ENCODE results near the gene RCVRN.
"Not testable (repeated sequence)": the region's sequence is repeated elsewhere in the genome, so short reads cannot be mapped to it uniquely, and the experiment has no call there.

Gene RCVRN

DNA sequence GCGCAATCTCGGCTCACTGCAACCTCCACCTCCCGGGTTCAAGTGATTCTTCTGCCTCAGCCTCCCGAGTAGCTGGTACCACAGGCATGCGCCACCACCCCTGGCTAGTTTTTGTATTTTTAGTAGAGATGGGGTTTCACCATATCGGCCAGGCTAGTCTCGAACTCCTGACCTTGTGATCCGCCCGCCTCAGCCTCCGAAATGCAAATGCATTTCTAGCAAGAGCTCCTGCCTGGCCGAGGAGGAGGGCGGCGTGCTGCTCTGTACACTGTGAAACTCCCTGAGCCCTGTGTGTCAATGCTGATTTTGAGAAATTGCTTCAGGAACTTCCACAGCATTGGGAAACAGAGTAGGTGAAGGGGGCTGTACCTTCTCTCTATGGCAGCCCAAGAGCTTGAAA, 16.1 kb upstream of the RCVRN start:
- not testable (repeated sequence) for DNase-seq

DNA sequence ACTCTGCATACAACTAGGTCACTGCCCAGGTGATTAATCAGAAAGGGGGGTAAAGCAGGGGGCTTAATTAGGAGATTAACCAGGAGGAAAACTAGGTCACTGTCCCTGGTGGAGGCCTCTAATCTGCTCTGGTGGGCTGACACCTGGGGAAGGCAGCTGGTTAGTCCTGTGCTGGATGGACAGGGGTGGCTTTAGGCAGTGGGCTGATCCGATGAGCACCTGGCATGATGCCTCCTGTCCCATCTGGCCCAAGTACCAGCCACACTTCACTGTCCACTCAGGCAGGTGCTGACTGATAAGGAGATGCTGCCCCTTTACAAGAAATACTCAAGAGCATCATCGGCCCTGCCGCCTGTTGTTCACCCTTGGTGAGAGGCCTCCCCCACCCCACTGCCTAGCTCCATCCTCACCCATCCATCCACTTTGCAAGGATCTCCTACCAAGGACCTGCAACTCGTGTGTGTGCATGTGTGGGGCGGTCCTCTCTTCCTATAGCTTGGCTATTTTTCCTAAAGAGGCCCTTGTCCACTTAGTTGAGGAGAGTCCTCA, 13.8 kb upstream of the RCVRN start:
- DNase-seq: no peak

DNA sequence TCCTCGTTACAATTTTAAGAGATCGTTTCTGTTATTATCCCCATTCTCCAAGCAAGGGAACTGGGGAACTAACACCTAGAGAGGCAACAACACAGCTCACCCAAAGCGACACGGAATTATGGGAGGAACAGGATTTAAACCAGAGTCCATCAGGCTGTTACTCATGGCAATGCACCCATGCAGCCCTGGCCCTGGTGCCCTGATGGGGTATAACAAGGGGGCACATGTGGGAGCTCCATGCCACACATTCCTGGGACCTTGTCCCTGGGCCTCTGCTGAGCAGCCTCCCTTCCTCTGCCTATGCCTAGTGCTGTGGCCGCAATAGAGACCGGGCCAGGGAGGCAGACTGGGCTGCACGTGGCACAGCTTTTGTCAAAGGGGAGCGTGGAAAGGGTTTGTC, 13.3 kb upstream of the RCVRN start:
- no peak for DNase-seq

DNA sequence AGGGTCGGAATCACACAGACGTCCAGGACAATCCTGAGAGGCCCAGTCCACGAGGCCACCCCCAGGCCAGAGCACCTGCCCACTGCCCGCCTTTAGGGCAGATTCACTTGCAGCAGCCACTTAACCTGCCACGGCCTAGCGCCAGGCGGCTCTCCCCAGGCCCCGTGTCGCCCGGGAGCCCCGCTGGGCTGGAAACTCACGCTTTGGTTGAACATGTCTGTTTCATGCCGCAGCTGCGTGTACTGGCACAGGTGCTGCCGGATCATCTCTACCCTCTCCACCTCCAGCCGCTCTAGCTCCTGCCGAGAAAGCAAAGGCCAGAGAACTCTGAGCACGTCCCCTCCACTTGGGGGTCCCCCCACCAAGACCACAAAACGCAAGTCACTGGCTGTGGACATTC, 12.7 kb upstream of the RCVRN start:
- no peak for DNase-seq

DNA sequence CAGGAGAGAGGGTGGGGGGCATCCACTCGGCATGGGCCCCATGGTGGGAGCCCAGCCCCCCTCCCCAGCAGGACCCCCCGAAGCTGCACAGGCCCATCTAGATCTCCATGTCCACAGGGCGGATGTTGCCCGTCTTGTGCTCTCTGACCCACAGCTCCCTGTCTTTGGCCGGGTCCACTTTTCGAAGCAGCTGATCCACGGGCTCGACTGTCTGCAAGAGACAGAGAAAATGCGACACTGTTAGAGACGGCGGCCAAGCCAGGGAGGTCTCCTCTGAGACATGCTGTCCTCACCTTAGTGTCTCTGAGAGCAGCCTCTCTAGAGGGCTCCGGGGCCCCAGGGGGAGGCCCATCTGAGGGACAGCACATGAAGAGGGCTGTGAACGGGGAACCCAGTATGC, 12.1 kb upstream of the RCVRN start:
- no peak for DNase-seq

DNA sequence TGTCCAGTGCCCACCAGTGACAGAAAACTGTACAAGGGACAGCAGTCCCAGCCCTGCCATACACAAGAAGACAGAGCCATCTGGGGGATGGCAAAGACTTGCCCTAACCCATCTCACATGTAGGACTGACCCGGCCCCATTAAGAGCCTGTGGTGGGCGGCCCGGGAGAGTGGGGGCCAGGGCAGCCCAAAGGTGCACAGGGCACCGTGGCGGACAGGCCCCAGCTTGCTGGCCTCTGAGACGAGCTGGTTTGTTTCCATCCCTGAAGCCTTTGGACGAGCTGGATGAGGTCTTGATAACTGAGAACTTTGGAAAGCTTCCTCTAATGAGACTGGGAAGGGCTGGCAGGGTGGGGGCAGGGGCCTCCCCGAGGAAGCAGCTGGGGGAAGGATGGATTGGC, 11.0 kb upstream of the RCVRN start:
- no peak for DNase-seq

DNA sequence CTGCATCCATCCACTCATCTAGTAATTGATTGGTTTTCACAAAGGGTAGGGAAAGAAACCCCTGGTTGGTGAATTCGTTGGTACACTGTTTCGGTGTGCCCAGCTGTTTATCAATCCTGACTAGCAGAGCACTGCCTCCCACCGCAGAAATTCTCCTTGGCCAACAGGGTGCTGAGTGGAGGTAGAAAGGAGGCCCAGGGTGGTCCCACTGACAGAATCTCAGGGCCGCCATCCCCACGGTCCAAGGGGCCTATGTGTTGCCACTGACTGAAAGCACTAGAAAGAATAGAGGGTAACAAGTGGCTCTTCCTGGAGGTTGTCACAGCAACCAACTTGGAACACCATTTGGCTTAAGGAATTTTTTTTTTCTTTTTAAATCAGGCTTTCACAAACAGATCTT, 8.4 kb upstream of the RCVRN start:
- DNase-seq: no peak

DNA sequence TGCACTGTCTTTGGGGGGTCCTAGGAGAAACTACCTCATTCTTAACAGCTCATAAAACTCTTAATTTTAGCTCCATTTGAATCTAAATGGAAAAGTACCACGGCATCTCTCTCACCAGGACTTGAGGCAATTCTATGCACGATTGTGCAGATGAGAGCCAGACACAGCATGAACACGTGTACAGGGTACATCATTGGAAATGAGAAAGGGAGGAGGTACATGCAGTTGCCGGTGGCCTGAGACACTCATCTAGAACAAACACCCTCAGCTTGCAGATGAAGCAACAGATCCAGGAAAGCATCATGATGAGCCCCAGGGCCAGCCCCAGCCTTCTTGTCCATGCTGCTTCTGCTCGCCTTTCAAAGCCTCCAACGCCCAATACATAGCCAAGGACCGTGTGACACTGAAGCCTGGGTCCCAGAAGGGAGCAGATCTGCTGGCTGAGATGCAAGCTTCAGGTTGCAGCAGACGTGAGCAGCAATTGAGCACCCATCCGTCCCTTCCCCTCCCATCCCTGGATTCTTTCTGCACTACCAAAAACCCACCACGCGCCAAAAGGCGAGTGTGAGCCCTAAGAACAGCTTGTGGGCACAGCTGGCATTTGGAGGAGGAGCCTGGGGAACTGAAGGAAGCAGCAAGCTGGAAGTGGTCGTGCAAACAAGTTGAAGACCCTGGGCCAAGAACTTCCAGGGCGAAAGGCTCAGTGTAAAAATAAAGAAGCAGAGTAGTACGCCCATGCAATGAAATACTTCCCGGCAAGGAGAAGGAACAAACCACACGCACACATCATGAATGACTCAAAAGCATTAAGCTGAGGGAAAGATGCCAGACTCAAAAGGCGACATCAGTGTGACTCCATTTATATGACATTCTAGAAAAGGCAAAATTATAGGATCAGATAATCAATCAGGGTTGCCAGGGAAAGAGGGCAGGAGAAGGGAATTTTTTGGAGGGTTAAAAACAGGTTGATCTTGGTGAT, 7.3 kb upstream of the RCVRN start:
- no peak for DNase-seq

DNA sequence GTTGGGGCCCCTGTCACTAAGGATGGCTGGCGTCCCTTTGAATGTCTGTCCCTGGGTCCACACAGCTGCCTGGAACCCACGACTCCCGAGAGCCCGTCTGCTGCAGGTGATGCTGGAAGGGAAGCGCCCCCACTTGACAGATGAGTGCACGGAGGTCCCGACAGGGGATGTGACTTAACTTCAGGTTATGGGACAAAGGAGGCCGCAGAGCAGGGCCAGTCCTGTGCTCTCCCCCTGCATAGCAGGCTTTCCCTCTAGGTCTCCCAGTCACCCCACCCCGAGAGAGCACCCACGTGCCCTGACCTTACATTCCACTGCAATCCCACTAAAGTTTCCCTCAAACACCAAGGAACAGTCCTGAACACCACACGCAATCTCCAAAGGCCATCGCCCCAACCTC, 6.0 kb upstream of the RCVRN start:
- no peak for DNase-seq

DNA sequence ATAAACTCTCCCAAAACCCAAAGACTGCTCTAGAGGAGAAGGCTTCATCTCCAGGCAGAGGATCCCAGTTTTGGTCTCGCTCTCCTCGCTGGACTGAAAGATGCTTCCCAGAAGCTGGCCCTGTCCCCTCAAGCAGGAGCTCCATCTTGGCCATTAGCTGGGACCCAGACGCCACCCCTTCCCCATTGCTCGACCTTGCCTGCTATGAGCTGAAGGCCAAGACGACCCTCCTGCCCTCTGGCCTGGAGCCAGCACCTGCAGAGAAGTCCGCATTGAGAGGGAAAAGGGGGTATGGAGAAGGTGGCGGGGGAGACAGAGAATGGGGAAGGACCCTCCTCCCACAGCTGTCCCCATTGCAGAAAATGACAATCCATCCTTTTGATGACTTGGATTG, 3.6 kb upstream of the RCVRN start:
- DNase-seq: no peak

DNA sequence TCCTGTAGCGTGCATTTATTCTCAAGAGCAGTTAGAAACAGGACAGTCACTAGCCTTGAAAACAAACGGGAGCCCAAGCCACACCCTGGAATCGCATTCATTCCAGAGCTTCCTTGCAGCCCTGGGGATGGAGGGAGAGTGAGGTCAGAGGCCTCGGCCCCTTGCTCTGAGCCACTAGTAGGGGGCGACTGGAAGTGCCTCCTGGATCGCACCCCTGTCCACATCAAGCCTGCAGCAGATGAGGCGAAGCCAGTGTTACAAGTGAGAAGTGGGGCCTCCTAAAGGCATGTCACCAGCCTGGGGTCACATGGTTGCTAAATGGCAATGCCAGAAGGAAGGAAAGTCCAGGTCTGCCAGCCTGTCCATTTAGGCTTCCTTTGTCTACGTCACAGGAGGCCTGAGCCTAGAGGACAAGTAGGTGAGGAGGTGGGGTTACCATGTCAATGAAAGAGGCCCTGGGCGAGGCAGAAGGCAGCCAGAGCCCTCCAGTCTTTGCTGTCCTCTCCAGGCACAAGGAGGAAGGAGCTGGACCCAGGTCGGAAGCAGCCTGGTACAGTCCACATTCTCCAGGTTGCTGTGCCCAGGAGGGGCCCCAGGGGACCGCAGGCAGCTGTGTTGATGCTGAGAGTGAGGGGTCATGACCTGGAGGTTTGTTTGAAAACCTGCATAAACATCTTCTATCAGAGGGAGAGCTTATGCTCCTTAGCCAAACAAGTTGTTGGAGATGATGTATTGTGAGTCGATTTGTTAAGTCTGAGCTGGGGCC, 3.0 kb upstream of the RCVRN start:
- DNase-seq: no peak

DNA sequence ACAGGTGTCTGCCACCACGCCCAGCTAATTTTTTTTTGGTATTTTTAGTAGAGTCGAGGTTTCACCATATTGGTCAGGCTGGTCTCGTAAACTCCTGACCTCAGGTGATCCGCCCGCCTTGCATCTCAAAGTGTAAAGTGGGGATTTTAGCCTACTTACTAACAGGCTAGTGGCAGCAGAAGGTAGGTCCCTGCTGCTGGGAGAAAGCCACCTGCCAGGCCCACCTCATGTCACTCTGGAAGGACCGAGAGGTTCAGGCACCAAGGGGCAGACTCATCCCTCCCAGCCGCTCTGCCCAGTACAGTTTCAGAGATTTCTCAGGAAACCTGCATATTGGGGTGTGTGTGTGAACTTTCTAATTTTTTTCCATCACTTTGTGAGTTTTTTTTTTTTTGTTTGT, 2.1 kb upstream of the RCVRN start:
- DNase-seq: no peak

DNA sequence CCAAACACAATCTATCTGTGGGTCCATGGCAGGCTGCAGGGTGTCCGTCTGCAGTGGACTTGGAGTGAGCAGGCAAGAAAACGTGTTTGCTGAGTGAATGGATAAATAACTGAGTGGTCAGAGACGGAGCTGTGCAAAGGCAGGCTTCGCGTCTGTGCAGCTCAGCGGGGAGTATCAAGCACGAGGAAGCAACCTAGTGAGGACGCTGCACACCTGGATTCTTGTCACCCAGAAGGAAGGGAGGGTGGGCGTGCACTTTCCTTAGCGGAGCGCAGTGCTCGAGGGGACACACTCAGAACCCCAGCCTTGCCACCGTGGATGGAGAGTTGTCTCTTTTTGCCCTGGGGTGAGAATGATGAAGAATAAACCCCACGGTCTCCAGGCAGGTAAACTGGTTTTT, 1.5 kb upstream of the RCVRN start:
- no peak for DNase-seq

DNA sequence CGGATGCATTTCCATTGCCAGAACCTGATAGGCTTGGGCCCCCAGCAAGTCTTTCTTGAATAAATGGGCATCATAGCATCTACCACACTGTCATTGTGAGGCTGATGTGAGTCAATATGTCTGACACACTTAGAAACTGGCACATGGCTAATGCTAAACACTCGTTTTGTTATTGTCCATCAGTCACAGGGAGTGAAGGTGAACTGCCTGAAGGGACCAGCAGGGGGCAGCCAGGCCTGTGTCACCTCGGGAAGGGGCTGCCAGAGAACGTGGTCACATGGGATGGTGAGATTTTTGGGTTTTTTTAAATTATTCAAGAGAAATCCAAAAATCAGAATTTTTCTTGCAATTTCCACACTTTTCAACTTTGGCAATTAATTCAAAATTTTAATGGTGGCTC, 831 bp upstream of the RCVRN start:
- DNase-seq: peak; percentile 6

DNA sequence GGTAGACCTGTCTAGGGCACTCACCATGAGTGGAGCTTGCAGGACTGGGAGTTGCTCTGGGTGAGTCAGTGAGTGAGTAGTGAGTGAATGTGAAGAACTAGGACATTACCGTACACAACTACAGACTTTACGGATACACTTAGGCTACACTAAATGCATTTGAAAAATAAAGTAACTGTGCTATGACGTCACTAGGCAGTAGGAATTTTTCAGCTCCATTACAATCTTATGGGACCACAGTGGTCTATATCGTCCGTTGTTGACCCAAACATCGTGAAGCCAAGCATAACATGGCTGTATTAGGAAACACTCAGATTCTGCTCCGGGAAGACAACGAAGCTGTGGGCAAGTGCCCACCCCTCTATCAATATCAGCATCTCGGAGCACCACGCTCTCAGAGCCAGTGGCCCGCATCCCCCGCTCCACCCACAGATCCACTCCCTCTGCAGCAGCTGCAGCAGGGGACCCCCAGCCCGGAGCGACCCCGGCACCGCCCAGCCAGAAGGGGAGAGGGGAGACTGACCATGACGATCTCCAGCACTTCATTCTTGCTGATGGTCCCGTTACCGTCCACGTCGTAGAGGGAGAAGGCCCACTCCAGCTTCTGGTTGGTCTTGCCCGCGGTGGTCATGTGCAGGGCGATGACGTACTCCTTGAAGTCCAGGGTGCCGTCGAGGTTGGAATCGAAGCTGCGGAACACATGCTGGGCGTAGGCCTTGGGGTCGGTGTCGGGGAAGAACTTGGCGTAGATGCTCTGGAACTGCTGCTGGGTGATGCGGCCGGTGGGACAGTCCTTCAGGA, 594 bp downstream of the RCVRN start:
- DNase-seq: no peak

DNA sequence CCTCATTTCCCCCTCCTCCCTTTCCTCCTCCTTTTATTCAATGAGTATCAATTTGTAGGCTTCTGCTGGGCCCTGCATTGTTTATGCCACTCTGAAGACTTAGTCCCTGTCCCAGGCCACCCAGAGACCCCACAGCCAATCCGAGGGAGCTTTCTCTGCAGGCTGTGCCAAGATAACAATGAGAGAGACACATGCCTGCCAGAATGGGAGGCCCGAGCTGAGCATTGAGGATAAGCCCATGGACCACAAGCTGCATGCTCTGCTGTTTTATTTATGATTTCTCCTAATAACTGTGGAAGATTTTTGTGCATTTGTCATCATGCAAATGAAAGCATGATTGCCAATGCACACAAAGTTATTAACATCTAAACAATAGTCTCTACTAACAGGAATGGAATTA, 3.0 kb downstream of the RCVRN start:
- no peak for DNase-seq

DNA sequence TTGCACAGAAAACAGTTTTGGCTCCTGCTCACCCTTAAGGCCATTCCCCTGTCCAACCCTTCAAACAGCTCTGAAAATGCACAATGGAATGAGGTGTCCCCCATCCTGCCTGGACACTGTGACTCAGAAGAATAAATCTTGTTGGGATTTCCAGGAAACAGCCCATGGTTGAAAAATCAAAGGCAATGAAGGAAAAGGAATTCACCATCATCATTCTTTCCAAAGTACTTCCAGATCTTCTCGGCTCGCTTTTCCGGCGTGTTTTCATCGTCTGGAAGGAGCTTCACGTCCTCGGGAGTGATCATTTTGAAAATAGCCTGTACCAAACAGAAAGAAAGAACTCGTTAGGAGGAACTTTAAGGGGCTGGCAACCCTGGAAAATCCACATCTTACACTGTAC, 4.3 kb downstream of the RCVRN start:
- DNase-seq: no peak

DNA sequence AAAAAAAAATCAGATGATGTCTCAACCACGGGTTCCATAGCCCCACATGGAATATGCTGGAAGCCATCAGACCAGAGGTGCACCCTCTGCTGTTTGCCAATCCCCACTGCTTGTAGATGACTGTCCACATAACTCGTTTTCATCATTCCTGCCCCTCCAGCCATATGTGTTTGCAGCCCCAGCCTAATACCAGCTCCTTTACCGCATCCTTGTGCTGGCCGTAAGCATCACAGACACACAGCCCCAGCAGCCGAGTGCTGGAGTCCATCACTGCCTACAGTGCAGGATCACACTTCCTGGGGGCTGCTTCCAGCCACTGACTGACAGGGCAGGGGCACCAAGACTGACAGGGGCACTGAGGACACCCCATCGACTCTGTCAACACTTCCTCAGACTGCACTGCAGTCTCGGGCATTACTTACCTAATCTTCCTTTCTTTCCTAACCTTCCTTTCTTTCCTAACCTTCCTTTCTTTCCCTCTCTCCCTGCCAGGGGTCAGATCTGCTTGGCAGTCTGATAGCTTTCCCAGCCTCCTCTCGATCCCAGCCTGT, 5.0 kb downstream of the RCVRN start:
- DNase-seq: no peak

DNA sequence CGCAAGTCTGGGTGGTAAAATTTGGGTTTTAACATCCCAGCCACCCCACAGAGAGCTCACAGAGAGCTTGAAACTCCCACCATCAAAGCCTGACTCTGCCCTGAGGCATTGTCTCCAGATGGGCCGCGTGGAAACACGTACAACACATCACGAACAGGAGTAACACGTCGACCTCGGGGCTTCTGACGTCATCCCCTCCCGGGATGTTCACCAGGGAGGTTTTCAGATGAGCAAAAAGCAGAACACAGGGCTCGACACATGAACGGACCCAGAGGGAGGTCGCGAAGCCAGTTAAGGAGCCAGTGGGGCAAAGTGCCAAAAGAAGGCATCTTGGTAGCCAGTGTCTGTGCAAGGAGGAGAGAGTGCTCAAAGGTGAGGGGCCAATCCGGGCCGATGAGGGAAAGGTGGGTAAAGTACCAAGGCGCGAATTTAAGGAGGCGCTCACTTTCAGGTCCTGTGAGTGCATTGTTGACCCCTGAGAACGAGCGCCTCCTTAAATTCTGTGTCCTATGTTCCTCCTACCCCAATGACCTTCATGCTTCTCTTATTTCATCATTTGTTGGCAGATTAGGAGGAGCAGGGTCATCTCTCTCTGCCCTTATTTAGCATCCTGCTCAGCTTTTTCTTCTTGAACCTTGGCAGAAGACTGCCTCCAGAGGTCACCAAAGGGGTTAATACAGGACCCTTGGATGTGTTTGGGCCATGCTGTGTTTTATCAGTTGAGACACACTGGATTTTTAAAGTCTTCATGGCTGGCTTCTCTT, 5.6 kb downstream of the RCVRN start:
- no peak for DNase-seq

DNA sequence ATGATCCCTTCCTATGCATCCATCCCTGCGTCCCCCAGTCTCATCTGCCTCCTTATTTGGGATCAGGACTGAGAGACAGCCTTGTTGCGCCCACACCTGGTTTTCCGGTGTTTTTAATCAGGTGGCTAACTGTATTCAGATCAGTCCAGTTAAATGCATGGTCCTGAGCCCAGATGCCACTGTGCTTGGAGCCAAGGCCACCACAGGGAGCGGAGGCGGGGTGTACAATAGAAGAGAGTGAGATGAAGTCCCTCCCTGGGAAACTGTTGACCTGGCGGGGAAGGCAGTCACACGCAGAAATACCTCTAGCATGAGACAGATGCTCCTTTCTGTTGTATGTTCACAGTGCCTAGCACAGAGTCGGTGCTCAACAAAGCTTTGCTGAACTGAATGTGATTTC, 6.3 kb downstream of the RCVRN start:
- DNase-seq: no peak

DNA sequence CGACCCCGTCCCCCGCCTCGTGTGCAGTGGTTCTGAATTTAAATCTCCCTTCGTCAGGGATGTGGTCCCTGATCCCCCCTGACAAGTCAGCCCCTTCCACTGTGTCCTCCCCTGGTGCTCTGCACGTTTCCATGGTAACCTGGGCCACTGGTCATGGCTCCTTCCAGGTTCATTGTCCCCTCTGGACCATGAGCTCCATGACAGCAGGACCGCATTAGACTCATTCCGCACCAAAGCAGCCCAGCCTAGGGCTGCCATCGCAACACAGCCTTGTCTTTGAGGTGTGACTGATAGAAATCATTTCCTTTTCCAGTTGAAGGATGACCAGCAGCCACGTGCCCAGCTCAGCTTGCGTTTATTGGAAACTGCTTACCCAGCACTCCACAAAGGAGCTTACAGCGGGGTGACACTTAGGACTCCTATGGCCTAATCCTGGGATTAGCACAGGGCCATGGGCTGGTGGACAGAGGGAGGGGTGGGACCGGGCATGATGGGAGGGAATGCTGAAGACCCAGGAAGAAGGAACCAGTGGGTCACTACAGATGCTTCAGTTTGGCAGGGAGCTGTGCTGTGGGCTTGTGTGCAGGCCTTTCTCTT, 7.6 kb downstream of the RCVRN start:
- no peak for DNase-seq

DNA sequence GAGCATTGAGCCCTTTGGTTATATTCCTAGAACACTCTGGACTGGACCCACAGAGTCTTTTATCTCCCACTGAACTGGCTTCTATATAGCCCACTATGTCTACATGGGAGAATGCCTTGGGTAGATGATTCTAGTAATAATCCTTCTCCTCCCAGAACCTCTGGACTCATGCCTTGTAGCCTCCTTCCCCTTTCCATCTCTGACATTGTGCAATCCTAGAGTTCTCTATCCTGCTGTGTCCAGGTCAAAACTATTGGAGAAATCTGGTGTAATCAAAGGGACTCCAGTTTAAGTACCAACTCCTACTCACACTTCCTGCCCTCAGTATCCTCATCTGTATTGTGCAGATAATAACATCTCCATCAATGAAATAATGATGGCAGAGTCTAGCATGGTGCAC, 9.1 kb downstream of the RCVRN start:
- no peak for DNase-seq
